Stomach (tissue), 19 donors: ENCODE results near the gene CHRND. TPM values are rescaled to one million over a fixed set of nuclear protein-coding genes. Genes with fewer than 3 reads are reported as not detected.

ENCODE experiments used
- DNase-seq, 2 donors: peaks; one replicate each; pipeline versions ENCODE4 v3.0.0 to v3.0.0-alpha.2; 2013 to 2019
- H3K27ac ChIP-seq, 5 donors: fragments of 200-600 bp in 4 of 5; sonication (generic) in 4 of 5; one replicate each; pipeline ENCODE4 v1.5.1; 2013 to 2019; ENCODE audit warnings: mild to moderate bottlenecking in 1 of 5, moderate library complexity in 1 of 5
- H3K27me3 ChIP-seq, 3 donors: fragments of 200-600 bp; sonication (generic); one replicate each; pipeline ENCODE4 v1.5.1; 2017 to 2019; ENCODE audit warnings: mixed run types in 1 of 3
- H3K36me3 ChIP-seq, 4 donors: fragments of 200-600 bp; sonication (generic); 1 replicate in 3 of 4; 2 replicates in 1 of 4; pipeline ENCODE4 v1.5.1; 2016 to 2019
- H3K4me1 ChIP-seq, 4 donors: fragments of 200-600 bp; sonication (generic); one replicate each; pipeline ENCODE4 v1.5.1; 2016 to 2019
- H3K4me3 ChIP-seq, 4 donors: fragments of 200-600 bp; sonication (generic) in 3 of 4; one replicate each; pipeline ENCODE4 v1.5.1; 2016 to 2019; ENCODE audit warnings: mild to moderate bottlenecking in 1 of 4
- H3K9me3 ChIP-seq, 4 donors: fragments of 200-600 bp; sonication (generic); one replicate each; pipeline ENCODE4 v1.5.1; 2016 to 2019
- CTCF ChIP-seq, 7 experiments: fragments of 450-650 bp in 4 of 7; fragments of 200-600 bp in 3 of 7; sonication (generic) in 3 of 7; IDR thresholded peaks; one replicate each; pipeline ENCODE4 v1.5.1; 2016 to 2019; ENCODE audit warnings: antibody characterized with exemption in 7 of 7, control low read depth in 2 of 7, mild to moderate bottlenecking in 1 of 7
- EP300 ChIP-seq: sonication (generic); formaldehyde crosslinking; IDR thresholded peaks from one replicate; pipeline ENCODE4 v1.6.1; 2017; ENCODE audit warnings: antibody characterized with exemption
- POLR2A ChIP-seq, 4 donors: fragments of 450-650 bp; IDR thresholded peaks; one replicate each; pipeline ENCODE4 v1.6.1; 2016; ENCODE audit warnings: antibody characterized with exemption in 4 of 4, control low read depth in 2 of 4, mild to moderate bottlenecking in 1 of 4, moderate library complexity in 1 of 4
- POLR2AphosphoS5 ChIP-seq, 3 donors: sonication (generic); formaldehyde crosslinking; IDR thresholded peaks; one replicate each; pipeline ENCODE4 v1.6.1; 2016; ENCODE audit warnings: antibody characterized with exemption in 3 of 3
- WGBS, 5 donors: extraction: QIAGEN DNeasy Blood & Tissue Kit in 3 of 5; methylation state at CpG; one replicate each; pipeline versions ENCODE4 v1.1.5 to v1.1.7; 2013 to 2018; 5-methylcytosine and 5-hydroxymethylcytosine counted together
- intact Hi-C: fragments of 100-400 bp; cut with DNase I; formaldehyde crosslinking; loops from one replicate; pipeline ENCODE4 v1.15.1; 2023; ENCODE audit warnings: low total_unique reads
- long read RNA-seq, 10 donors: transcript quantifications; one replicate each; lab custom pipeline, GENCODE V29; 2026
- polyA plus RNA-seq, 3 donors: library from polyadenylated mRNA; stranded (reverse); fragments of 200-250 nt; gene quantifications; one replicate each; pipeline ENCODE4 v1.2.3, GENCODE V29; 2013
- total RNA-seq, 5 donors: library from RNA; depleted of rRNA; stranded (reverse); fragments of >200 nt; gene quantifications; one replicate each; pipeline versions ENCODE4 v1.1.0 to v1.2.3, GENCODE V29; 2014 to 2016
- donor health status: healthy with polysubstance abuse.
- donor health status: Bipolar disorder and iron deficiency.
- donor health status: healthy.

Gene CHRND
- not detected for total RNA-seq
- not detected for polyA plus RNA-seq
- long read RNA-seq, donor 1 = 0 reads
- long read RNA-seq, donor 2 = 0 reads
- long read RNA-seq, donor 3 = 0 reads
- long read RNA-seq, donor 4 = 0 reads
- long read RNA-seq, donor 5 = 0 reads
- long read RNA-seq, donor 6 = 0 reads
- long read RNA-seq, donor 7 = 0 reads
- long read RNA-seq, donor 8 = 0 reads
- long read RNA-seq, donor 9 = 0 reads
- long read RNA-seq, donor 10 = 0 reads

GRCh38 chr2:232525791-232526371 is at the start of gene CHRND:
Gene CHRND (plus strand): TSS chr2:232526160. CDS start chr2:232526216, 56 bp downstream.
- DNase-seq = peak in 1 of 2 donors; percentile 77
- Histone ChIP-seq H3K36me3 (no peaks in the 10 kb centered on the region), H3K27me3 (peaks cover 32 to 75% (median 58%) of the 10 kb centered on the region in 3 donors), H3K9me3 (no peaks in the 10 kb centered on the region), H3K4me1 (peaks cover 34 to 47% (median 38%) of the 10 kb centered on the region in 4 donors), H3K27ac (no peak within 1 kb of the TSS), H3K4me3 (no peak within 1 kb of the TSS)
- 12 to 26% (median 16%) methylated on average over 9 to 18 of the region's 18 CpGs for WGBS, 5 donors
- no peak for TF ChIP-seq EP300
- no peak for TF ChIP-seq CTCF (IDR thresholded peaks at IDR 0.05)
- TF ChIP-seq POLR2A (IDR thresholded peaks at IDR 0.05) = no peak
- TF ChIP-seq POLR2AphosphoS5 (IDR thresholded peaks at IDR 0.05) = no peak
- intact Hi-C loops = no loop called here

- Histone ChIP-seq H3K36me3 (no peaks in the 10 kb centered on the region), H3K27me3 (peaks cover 0 to 71% (median 14%) of the 10 kb centered on the region in 3 donors), H3K4me3 (no peak overlapping the region), H3K9me3 (peaks cover 0 to 7% (median 3%) of the 10 kb centered on the region in 4 donors), H3K4me1 (no peaks in the 10 kb centered on the region), H3K27ac (no peak overlapping the region)
- TF ChIP-seq EP300 (no peak), POLR2AphosphoS5 (IDR thresholded peaks at IDR 0.05) (no peak), CTCF (IDR thresholded peaks at IDR 0.05) (no peak)
- WGBS, 5 donors = 86 to 100% (median 92%) methylated on average over 2 to 7 of the region's 7 CpGs
- intact Hi-C loops = no loop called here
- no peak for DNase-seq
Observed at GRCh38 chr2:232476791-232477190, 49.2 kb upstream of the CHRND start.

GRCh38 chr2:232477751-232478510 is 48.0 kb upstream of the CHRND start:
- Histone ChIP-seq H3K4me1 (no peaks in the 10 kb centered on the region), H3K36me3 (no peaks in the 10 kb centered on the region), H3K9me3 (no peaks in the 10 kb centered on the region), H3K4me3 (no peak overlapping the region), H3K27ac (no peak overlapping the region), H3K27me3 (peaks cover 0 to 78% (median 14%) of the 10 kb centered on the region in 3 donors)
- intact Hi-C loops = no loop called here
- DNase-seq = no peak
- no peak for TF ChIP-seq CTCF (IDR thresholded peaks at IDR 0.05)
- TF ChIP-seq POLR2A (IDR thresholded peaks at IDR 0.05) = no peak
- TF ChIP-seq EP300 = no peak
- TF ChIP-seq POLR2AphosphoS5 (IDR thresholded peaks at IDR 0.05) = no peak
- WGBS, 5 donors = 79 to 91% (median 88%) methylated on average over 10 to 13 of the region's 13 CpGs

- TF ChIP-seq POLR2A (IDR thresholded peaks at IDR 0.05) = no peak
- no peak for TF ChIP-seq EP300
- intact Hi-C loops = no loop called here
- Histone ChIP-seq H3K9me3 (no peaks in the 10 kb centered on the region), H3K36me3 (no peaks in the 10 kb centered on the region), H3K4me3 (no peak overlapping the region), H3K4me1 (no peaks in the 10 kb centered on the region), H3K27me3 (peaks cover 4 to 79% (median 11%) of the 10 kb centered on the region in 3 donors), H3K27ac (no peak overlapping the region)
- WGBS, 5 donors = 57 to 68% (median 65%) methylated on average over 8 to 19 of the region's 19 CpGs
- DNase-seq = no peak
Observed at GRCh38 chr2:232478571-232479340, 47.2 kb upstream of the CHRND start.
